Transverse colon (tissue), 3 donors: ENCODE results near the gene EHMT2.

Experiments
- POLR2A ChIP-seq: fragments of 450-650 bp; IDR thresholded peaks from one replicate; pipeline ENCODE4 v1.6.1; 2016; ENCODE audit warnings: antibody characterized with exemption, mild to moderate bottlenecking, moderate library complexity
- TF ChIP-seq, protein P1 (sequence below), 5 experiments: fragments of 200-600 bp in 3 of 5; fragments of 450-650 bp in 2 of 5; sonication (generic) in 3 of 5; IDR thresholded peaks; 1 replicate in 2 of 5; 2 replicates in 3 of 5; pipeline ENCODE4 v1.5.1; 2016 to 2017; ENCODE audit warnings: antibody characterized with exemption in 5 of 5, inconsistent platforms in 3 of 5, mild to moderate bottlenecking in 2 of 5, moderate library complexity in 1 of 5

- TF ChIP-seq, protein P1, sequence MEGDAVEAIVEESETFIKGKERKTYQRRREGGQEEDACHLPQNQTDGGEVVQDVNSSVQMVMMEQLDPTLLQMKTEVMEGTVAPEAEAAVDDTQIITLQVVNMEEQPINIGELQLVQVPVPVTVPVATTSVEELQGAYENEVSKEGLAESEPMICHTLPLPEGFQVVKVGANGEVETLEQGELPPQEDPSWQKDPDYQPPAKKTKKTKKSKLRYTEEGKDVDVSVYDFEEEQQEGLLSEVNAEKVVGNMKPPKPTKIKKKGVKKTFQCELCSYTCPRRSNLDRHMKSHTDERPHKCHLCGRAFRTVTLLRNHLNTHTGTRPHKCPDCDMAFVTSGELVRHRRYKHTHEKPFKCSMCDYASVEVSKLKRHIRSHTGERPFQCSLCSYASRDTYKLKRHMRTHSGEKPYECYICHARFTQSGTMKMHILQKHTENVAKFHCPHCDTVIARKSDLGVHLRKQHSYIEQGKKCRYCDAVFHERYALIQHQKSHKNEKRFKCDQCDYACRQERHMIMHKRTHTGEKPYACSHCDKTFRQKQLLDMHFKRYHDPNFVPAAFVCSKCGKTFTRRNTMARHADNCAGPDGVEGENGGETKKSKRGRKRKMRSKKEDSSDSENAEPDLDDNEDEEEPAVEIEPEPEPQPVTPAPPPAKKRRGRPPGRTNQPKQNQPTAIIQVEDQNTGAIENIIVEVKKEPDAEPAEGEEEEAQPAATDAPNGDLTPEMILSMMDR (IDR thresholded peaks at IDR 0.05): no peak
- TF ChIP-seq POLR2A: no peak
These were observed 36.3 kb downstream of the EHMT2 start for GRCh38 chr6:31861150-31861549.
